A673 (cell line): ENCODE results near the gene PLD1. TPM values are rescaled to one million over a fixed set of nuclear protein-coding genes. Genes with fewer than 3 reads are reported as not detected.

Experiments used
- BruUV-seq: library from RNA; stranded (reverse); fragments of 400-500 nt; replicated peaks from 2 replicates; lab custom pipeline; 2021; lab: Mats Ljungman, UMichigan
- CTCF ChIA-PET: fragments of 300-600 bp; sonication (Branson Sonifier 250); formaldehyde crosslinking; loops from one replicate; lab custom pipeline; 2022; ENCODE audit warnings: antibody characterized with exemption; lab: Charles Lee
- POLR2A ChIA-PET: fragments of 300-600 bp; sonication (Branson Sonifier 250); formaldehyde crosslinking; loops from one replicate; lab custom pipeline; 2022; ENCODE audit warnings: antibody characterized with exemption; ENCODE audit not compliant: low non-redundant PET; lab: Charles Lee
- DNase-seq: peaks from one replicate; pipeline ENCODE4 v3.0.0-alpha.2; 2015; ENCODE audit warnings: low spot score
- H3K27ac ChIP-seq: fragments of 200-600 bp; sonication (generic); 2 replicates; pipeline ENCODE4 v1.5.1; 2016; ENCODE audit warnings: mixed run types, low read depth, mild to moderate bottlenecking, mixed read lengths, antibody characterized with exemption, low read length; ENCODE audit not compliant: poor library complexity, severe bottlenecking
- H3K27me3 ChIP-seq: fragments of 200-600 bp; sonication (generic); replicated peaks from 2 replicates; pipeline ENCODE4 v1.6.1; 2017; ENCODE audit warnings: mixed run types, low read depth, mild to moderate bottlenecking, mixed read lengths, antibody characterized with exemption, low read length; ENCODE audit not compliant: insufficient read depth, poor library complexity
- H3K36me3 ChIP-seq: fragments of 200-600 bp; sonication (generic); 2 replicates; pipeline ENCODE4 v1.6.1; 2016; ENCODE audit warnings: mixed run types, mild to moderate bottlenecking, mixed read lengths, antibody characterized with exemption, low read length; ENCODE audit not compliant: insufficient read depth, poor library complexity, severe bottlenecking
- H3K4me1 ChIP-seq: fragments of 200-600 bp; sonication (generic); 2 replicates; pipeline ENCODE4 v1.6.1; 2017; ENCODE audit warnings: mixed run types, mild to moderate bottlenecking, mixed read lengths, antibody characterized with exemption, low read length; ENCODE audit not compliant: insufficient read depth, poor library complexity, severe bottlenecking
- H3K4me3 ChIP-seq: fragments of 200-600 bp; sonication (generic); 2 replicates; pipeline ENCODE4 v1.5.1; 2016; ENCODE audit warnings: low read depth, mixed run types, mild to moderate bottlenecking, mixed read lengths, low read length; ENCODE audit not compliant: poor library complexity, severe bottlenecking
- H3K9me3 ChIP-seq: fragments of 200-600 bp; sonication (generic); 2 replicates; pipeline ENCODE4 v1.6.1; 2016; ENCODE audit warnings: mixed run types, low read depth, mild to moderate bottlenecking, mixed read lengths, antibody characterized with exemption, low read length; ENCODE audit not compliant: poor library complexity, severe bottlenecking
- EZH2 ChIP-seq: fragments of 200-600 bp; sonication (generic); IDR thresholded peaks from 2 replicates; pipeline ENCODE4 v1.6.1; 2017; ENCODE audit warnings: borderline replicate concordance, low read depth, mild to moderate bottlenecking, mixed read lengths, antibody characterized with exemption, low read length; ENCODE audit not compliant: poor library complexity, severe bottlenecking
- intact Hi-C: fragments of 100-400 bp; cut with micrococcal nuclease; formaldehyde crosslinking; loops from one replicate; pipeline ENCODE4 v1.10.0; 2022; ENCODE audit not compliant: unreplicated experiment
- total RNA-seq: library from RNA; stranded (reverse); gene quantifications from 2 replicates; pipeline ENCODE4 v1.2.3, GENCODE V29; 2021
- TF ChIP-seq, protein P1 (sequence below): fragments of 300-800, 200-600 bp; sonication (generic); conservative IDR thresholded peaks from 2 replicates; pipeline ENCODE4 v1.5.1; 2017; ENCODE audit warnings: low read depth, mild to moderate bottlenecking, antibody characterized with exemption, low read length, moderate library complexity, mixed read lengths

Gene PLD1
- total RNA-seq, 1 experiment from 2014 or later, result 3.2 TPM

DNA sequence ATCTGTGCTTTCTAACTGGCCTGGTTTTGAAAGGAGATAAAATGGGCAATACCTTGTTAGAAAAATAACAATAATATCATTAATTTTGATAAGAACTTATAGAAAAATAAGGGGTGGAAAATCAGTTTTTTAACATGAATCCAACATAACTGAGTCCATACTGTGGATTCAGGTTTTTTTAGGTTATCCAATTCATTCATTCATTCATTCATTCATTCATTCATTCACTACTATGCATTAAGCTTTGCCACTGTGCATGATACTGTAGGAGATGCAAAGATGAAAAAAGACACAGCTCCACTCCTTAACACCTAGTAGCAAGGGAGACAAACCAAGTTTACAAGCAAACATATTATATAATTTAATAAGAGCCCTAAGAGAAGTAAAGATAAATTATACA lies 253.1 kb downstream of the PLD1 start:
- ChIA-PET POLR2A (no interaction called here), CTCF (no interaction called here)
- Histone ChIP-seq H3K4me3 (no peak overlapping the region), H3K27ac (no peak overlapping the region), H3K9me3 (no peaks in the 10 kb centered on the region), H3K36me3 (no peaks in the 10 kb centered on the region), H3K27me3 (no peaks in the 10 kb centered on the region), H3K4me1 (no peaks in the 10 kb centered on the region)
- TF ChIP-seq EZH2, result no peak
- TF ChIP-seq, protein P1, sequence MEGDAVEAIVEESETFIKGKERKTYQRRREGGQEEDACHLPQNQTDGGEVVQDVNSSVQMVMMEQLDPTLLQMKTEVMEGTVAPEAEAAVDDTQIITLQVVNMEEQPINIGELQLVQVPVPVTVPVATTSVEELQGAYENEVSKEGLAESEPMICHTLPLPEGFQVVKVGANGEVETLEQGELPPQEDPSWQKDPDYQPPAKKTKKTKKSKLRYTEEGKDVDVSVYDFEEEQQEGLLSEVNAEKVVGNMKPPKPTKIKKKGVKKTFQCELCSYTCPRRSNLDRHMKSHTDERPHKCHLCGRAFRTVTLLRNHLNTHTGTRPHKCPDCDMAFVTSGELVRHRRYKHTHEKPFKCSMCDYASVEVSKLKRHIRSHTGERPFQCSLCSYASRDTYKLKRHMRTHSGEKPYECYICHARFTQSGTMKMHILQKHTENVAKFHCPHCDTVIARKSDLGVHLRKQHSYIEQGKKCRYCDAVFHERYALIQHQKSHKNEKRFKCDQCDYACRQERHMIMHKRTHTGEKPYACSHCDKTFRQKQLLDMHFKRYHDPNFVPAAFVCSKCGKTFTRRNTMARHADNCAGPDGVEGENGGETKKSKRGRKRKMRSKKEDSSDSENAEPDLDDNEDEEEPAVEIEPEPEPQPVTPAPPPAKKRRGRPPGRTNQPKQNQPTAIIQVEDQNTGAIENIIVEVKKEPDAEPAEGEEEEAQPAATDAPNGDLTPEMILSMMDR, result no peak
- BruUV-seq, result no TSS peak
- intact Hi-C loops, result no loop called here
- no peak for DNase-seq

DNA sequence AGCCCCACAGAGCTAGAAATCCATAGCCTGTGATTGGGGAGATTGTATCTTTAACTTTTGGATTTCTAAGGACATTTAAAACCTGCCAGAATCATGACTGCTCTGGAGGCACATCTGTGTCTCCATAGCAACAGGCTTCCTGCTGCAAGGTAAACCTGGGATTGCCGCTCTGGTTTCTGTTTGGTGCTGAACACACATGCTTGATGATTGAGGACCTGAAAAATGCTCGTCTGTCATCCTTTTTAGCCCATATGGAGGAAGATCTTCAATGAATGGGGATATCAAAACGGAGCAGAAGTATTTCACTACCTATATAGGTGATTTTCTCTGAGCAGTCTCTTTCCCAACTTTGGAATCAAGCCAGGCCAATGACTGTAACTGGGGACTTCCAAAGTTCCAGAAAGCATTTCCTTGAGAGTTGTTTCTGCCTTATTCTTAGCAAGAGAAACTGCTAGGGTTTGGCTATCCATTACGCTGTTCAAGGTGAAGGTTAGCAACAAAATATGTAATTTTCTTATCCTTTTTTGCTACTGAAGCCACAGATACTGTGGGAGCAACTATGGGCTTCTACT lies 253.6 kb downstream of the PLD1 start:
- no TSS peak for BruUV-seq
- ChIA-PET POLR2A (no interaction called here), CTCF (no interaction called here)
- H3K9me3 ChIP-seq, result no peaks in the 10 kb centered on the region
- H3K27ac ChIP-seq, result no peak overlapping the region
- no peaks in the 10 kb centered on the region for H3K27me3 ChIP-seq
- H3K4me1 ChIP-seq, result no peaks in the 10 kb centered on the region
- H3K4me3 ChIP-seq, result no peak overlapping the region
- no peaks in the 10 kb centered on the region for H3K36me3 ChIP-seq
- TF ChIP-seq, protein P1, result no peak
- no peak for TF ChIP-seq EZH2
- intact Hi-C loops, result no loop called here
- DNase-seq, result no peak

DNA sequence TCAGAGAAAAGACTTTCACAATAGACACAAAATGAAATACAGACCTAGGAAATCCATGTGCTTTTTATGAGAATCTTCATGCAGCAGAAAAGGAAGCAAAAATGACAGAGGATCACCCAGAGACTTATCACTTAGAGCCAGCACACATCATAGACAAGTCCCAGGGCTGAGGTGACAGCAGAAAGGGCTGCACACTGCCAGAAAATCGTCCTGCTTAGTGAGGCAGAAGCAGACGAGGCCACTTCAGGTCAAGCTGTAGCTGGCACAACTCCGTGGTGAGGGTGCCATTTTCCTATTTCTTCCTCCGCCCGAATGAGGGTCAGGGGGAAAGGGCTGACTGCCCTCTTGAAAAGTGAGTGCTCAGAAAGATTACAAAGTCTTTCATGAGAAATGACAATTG lies 254.1 kb downstream of the PLD1 start:
- BruUV-seq, result no TSS peak
- POLR2A ChIA-PET, result no interaction called here
- CTCF ChIA-PET, result no interaction called here

More for the DNA sequence above, 254.1 kb downstream of the PLD1 start:
- Histone ChIP-seq H3K4me3 (no peak overlapping the region), H3K36me3 (no peaks in the 10 kb centered on the region), H3K27me3 (no peaks in the 10 kb centered on the region), H3K27ac (no peak overlapping the region), H3K9me3 (no peaks in the 10 kb centered on the region), H3K4me1 (no peaks in the 10 kb centered on the region)
- TF ChIP-seq, protein P1, result no peak
- no peak for TF ChIP-seq EZH2
- DNase-seq, result no peak
- intact Hi-C loops, result no loop called here
